GM18505 (cell line): ENCODE measurements around the gene SMARCAL1.
"Not testable (repeated sequence)": the region's sequence is repeated elsewhere in the genome, so short reads cannot be mapped to it uniquely, and the experiment has no call there.

Experiments
- ATAC-seq: cut with Tn5 transposase; IDR thresholded peaks from one replicate; pipeline ENCODE4 v1.9.1; 2021; ENCODE audit not compliant: unreplicated experiment
- POLR2A ChIP-seq: IDR thresholded peaks from 4 replicates; pipeline ENCODE4 v1.6.1; 2011; ENCODE audit warnings: borderline replicate concordance; ENCODE audit not compliant: insufficient read depth, insufficient read length; ENCODE audit errors: extremely low read depth

Gene SMARCAL1

GRCh38 chr2:216501854-216502253, 89.6 kb downstream of the SMARCAL1 start:
- no peak for TF ChIP-seq POLR2A
- ATAC-seq, result no peak

- no peak for TF ChIP-seq POLR2A
These were observed 90.3 kb downstream of the SMARCAL1 start for GRCh38 chr2:216502381-216503158.

GRCh38 chr2:216503159-216503629, 90.9 kb downstream of the SMARCAL1 start:
- TF ChIP-seq POLR2A, result no peak
- no peak for ATAC-seq

More at GRCh38 chr2:216502381-216503158, 90.3 kb downstream of the SMARCAL1 start:
- no peak for ATAC-seq

- TF ChIP-seq POLR2A, result no peak
- no peak for ATAC-seq
These were observed 91.6 kb downstream of the SMARCAL1 start for GRCh38 chr2:216503697-216504375.

- ATAC-seq, result no peak
- no peak for TF ChIP-seq POLR2A
These were observed 92.1 kb downstream of the SMARCAL1 start for GRCh38 chr2:216504376-216504762.

- peak; percentile 5 for TF ChIP-seq POLR2A
- no peak for ATAC-seq
These were observed 93.1 kb downstream of the SMARCAL1 start for GRCh38 chr2:216505133-216506106.

GRCh38 chr2:216507220-216508160, 95.2 kb downstream of the SMARCAL1 start:
- no peak for TF ChIP-seq POLR2A
- ATAC-seq, result no peak

GRCh38 chr2:216508229-216508628, 95.9 kb downstream of the SMARCAL1 start:
- TF ChIP-seq POLR2A, result no peak
- no peak for ATAC-seq

- no peak for ATAC-seq
- no peak for TF ChIP-seq POLR2A
These were observed 104.6 kb downstream of the SMARCAL1 start for GRCh38 chr2:216516730-216517350.

- no peak for TF ChIP-seq POLR2A
- no peak for ATAC-seq
These were observed 105.4 kb downstream of the SMARCAL1 start for GRCh38 chr2:216517447-216518225.

GRCh38 chr2:216518566-216519119, 106.4 kb downstream of the SMARCAL1 start:
- not testable (repeated sequence) for ATAC-seq
